HUES6 (cell line): ENCODE measurements around the gene HRH1.
"Not testable (repeated sequence)": the region's sequence is repeated elsewhere in the genome, so short reads cannot be mapped to it uniquely, and the experiment has no call there.

Source experiments
- H3K27ac ChIP-seq: 2 replicates; pipeline ENCODE4 v1.7.0; 2013; ENCODE audit warnings: low read depth, mild to moderate bottlenecking, low read length, inconsistent platforms
- H3K27me3 ChIP-seq: 2 replicates; pipeline ENCODE4 v1.6.1; 2013; ENCODE audit warnings: low read length; ENCODE audit not compliant: control insufficient read depth, insufficient read depth
- H3K36me3 ChIP-seq: 2 replicates; pipeline ENCODE4 v1.6.1; 2013; ENCODE audit warnings: low read length; ENCODE audit not compliant: control insufficient read depth, insufficient read depth
- H3K4me1 ChIP-seq: 2 replicates; pipeline ENCODE4 v1.6.1; 2013; ENCODE audit warnings: low read length; ENCODE audit not compliant: control insufficient read depth, insufficient read depth
- H3K4me3 ChIP-seq: 2 replicates; pipeline ENCODE4 v1.5.1; 2013; ENCODE audit warnings: low read depth, low read length
- H3K9ac ChIP-seq: one replicate; pipeline ENCODE4 v1.6.1; 2013; ENCODE audit warnings: mild to moderate bottlenecking, low read length
- H3K9me3 ChIP-seq: 2 replicates; pipeline ENCODE4 v1.6.1; 2013; ENCODE audit warnings: low read depth, low read length; ENCODE audit not compliant: control insufficient read depth, insufficient read depth

Gene HRH1

DNA sequence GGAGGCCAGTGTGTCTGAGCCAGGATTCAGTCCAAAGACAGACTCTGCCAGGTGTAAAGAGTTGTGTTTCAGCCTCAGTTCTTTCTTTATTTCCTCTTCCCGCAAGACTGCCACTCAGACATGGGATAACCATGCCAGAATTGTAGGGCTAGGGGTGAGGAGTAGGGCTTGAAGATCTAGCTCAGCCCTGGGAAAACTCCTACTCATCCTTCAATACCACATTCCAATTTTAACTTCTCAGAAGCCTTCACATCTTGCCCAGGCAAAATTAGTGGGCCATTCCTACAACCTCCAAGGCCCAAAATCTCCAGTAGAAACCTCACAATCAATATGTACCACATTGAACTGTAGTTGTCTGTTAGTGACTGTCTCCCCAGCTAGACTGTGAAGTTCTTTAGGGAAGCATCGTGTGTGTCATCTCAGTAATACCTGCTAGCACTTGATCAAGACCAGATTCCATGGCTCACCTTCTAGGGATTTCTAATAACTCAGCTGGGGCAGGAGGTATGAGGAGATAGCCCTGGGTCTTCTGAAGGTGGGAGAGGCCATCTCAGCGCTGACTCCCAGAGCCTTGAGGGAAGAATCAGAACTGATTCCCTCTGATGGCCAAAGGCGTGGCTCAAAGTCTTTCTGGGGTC, 19.7 kb downstream of the HRH1 start:
- H3K4me3 ChIP-seq = no peak overlapping the region

DNA sequence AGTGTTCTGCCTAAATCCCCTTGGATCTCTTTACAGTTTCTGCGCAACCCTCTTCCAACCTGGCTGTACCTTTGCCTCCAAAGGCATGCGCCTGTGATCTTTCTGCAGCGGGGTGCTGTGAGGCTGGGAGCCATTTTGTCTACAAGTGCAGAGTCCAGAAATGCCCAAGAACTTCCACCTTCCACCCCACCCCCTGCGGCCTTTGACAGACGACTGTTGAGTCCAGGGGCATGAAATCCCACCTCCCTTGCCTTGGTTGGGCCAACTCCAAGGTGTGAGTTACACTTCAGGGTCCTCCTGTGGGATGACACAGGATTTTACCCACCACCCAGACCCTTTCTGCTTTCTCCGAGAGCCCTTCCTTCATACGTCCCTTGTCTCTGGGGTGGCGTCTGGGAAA, 24.1 kb downstream of the HRH1 start:
- no peak overlapping the region for H3K27ac ChIP-seq
- no peak overlapping the region for H3K4me3 ChIP-seq
- no peaks in the 10 kb centered on the region for H3K27me3 ChIP-seq
- H3K36me3 ChIP-seq = no peaks in the 10 kb centered on the region
- no peak overlapping the region for H3K9ac ChIP-seq
- 0 out of 2 replicates have a peak, but pooled peaks cover 3% of the 10 kb centered on the region for H3K4me1 ChIP-seq
- no peaks in the 10 kb centered on the region for H3K9me3 ChIP-seq

More for the DNA sequence above, 19.7 kb downstream of the HRH1 start:
- Histone ChIP-seq H3K4me1 (0 out of 2 replicates have a peak, but pooled peaks cover 3% of the 10 kb centered on the region), H3K27ac (no peak overlapping the region), H3K9ac (no peak overlapping the region), H3K9me3 (no peaks in the 10 kb centered on the region), H3K27me3 (no peaks in the 10 kb centered on the region), H3K36me3 (no peaks in the 10 kb centered on the region)

DNA sequence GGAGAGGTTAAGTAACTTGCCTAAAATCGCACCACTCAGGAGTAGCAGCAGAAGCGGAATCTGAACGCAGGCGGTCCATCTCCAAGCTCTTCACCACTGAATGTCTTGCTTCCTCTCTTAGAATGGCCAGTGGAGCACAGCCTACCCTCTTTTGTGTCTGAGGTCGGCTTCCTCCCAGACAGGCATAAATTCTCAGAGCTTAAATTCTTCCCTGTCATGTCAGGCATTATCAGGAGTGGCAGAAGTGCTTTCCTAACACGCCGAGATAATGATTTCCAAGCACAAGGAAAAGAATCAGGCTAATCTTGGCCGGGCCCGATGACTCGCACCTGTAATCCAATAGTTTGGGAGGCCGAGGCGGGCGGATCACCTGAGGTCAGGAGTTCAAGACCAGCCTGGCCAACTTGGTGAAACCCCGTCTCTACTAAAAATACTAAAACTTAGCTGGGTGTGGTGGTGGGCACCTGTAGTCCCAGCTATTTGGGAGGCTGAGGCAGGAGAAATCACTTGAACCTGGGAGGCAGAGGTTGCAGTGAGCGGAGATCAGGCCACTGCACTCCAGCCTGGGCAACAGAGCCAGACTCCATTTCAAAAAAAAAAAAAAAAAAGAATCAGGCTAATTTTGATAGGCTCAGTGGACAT, 30.2 kb downstream of the HRH1 start:
- H3K27me3 ChIP-seq, H3K36me3 ChIP-seq, H3K4me3 ChIP-seq, H3K9ac ChIP-seq, H3K4me1 ChIP-seq, H3K9me3 ChIP-seq, H3K27ac ChIP-seq: not testable (repeated sequence)

DNA sequence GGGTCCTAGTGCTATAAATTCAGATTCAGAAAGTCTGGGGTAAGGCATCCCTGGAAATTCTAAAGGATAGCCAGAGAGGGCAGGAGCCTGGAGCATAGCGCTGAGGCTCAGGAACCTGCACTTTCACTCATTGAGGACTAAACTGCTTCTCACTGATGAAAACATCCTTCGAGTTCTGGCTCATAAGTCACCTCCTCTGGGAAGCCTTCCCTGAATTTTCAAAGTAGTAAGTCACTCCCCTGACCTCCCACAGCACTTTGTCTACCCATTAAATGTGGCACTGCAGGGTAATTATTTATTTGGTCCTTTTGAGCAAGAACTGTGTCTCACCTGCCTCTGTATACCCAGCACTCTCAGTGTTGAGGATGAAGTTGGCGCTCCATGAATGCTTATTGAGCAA, 30.9 kb downstream of the HRH1 start:
- Histone ChIP-seq H3K4me1 (no peaks in the 10 kb centered on the region), H3K27me3 (no peaks in the 10 kb centered on the region), H3K27ac (no peak overlapping the region), H3K4me3 (no peak overlapping the region), H3K36me3 (no peaks in the 10 kb centered on the region), H3K9ac (no peak overlapping the region), H3K9me3 (no peaks in the 10 kb centered on the region)

DNA sequence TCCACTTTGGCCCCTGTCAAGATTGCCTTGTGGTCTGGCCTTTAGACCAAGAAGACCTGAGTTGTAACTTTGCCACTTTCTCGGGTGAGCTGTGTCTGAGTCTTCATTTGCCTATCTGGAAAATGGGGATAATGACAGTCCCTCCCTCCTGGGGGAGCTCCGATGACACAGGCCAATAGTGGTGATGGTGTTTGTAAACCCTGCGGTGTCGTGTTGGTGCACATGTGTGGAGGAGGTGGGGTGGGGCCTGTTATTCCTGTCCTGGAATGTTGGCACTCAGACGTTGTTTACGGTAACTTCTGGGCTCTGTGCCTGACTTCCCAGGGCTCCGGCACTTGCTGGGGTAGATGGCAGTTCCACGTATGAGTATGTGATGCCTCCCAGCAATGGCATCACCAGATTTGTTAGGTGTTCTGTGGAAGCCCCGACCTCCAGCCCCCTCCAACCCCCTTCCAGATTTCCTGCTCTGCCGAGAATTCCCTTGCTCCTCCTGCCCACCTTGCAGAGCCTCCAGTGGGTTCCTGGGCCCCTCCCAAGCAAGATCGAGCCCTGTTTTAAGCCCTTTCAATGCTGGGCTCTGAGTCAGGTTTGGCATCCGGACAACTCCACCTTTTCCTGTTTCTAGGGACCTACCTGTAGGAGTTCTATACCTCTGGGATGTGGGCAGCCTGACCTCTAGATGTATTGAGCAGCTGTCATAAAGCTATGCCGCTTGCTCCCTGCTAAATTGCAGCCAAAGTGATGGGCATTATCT, 31.4 kb downstream of the HRH1 start:
- no peak overlapping the region for H3K27ac ChIP-seq
- no peaks in the 10 kb centered on the region for H3K9me3 ChIP-seq
- H3K9ac ChIP-seq = no peak overlapping the region
- H3K36me3 ChIP-seq = no peaks in the 10 kb centered on the region
- no peak overlapping the region for H3K4me3 ChIP-seq
- H3K4me1 ChIP-seq = no peaks in the 10 kb centered on the region
- H3K27me3 ChIP-seq = no peaks in the 10 kb centered on the region

DNA sequence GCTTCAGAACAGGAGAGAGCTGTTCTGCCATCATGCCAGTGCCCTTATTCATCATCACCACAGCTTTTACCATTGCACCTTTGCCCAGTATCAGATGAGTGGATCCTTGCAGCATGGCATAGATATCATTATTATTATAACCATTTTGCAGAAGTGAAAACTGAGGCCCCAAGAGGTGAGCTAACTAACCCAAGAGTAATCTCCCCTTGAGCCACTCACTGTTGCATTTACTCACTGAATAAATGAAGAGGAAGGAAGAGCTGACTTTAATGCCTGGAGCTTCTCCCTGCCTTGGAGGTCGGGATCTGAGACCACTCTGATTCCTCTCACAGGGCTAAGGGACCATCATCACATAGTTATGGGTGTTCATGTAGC, 32.0 kb downstream of the HRH1 start:
- Histone ChIP-seq H3K36me3 (no peaks in the 10 kb centered on the region), H3K4me3 (no peak overlapping the region), H3K9ac (no peak overlapping the region), H3K9me3 (no peaks in the 10 kb centered on the region), H3K27ac (no peak overlapping the region), H3K27me3 (no peaks in the 10 kb centered on the region), H3K4me1 (no peaks in the 10 kb centered on the region)

DNA sequence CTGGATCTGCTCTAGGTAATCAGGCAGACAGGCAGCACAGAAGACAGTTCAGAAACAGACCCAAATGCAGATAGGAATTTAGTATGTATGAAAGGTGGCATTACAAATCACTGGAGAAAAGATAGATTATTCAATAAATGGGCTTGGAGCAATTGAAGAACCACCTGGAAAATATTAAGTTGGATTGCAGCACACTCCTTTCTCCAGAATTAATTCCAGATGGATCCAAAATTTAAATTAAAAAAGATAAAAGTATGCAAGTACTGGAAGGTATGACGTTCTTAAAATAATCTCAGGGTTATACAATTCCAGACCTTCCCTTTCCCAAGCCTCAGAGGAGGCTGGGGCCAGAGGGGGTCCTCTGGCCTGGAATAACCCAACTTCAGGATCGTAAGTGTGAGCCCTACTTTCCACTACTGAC, 32.5 kb downstream of the HRH1 start:
- no peaks in the 10 kb centered on the region for H3K4me1 ChIP-seq
- no peaks in the 10 kb centered on the region for H3K36me3 ChIP-seq
- H3K9me3 ChIP-seq = no peaks in the 10 kb centered on the region
- no peak overlapping the region for H3K4me3 ChIP-seq
- no peaks in the 10 kb centered on the region for H3K27me3 ChIP-seq
- H3K27ac ChIP-seq = no peak overlapping the region
- H3K9ac ChIP-seq = no peak overlapping the region

DNA sequence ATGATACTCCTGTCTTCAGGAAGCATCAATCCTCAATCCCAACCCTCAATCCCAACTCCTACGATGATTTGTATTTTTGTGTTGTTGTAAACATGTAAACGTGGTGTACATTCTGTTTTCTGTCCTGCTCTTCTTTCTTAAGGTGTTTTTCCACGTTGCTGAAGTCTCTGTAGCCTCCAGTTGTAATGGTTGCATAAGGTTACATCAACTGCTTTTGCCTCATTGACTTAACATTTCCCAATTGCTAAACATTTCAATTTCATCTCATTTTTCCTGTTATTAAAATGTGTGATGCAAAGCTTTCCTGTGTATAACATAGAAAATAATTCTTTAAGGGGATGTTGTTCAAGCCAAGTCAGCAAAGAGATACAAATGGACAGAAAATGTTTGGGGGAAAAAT, 33.4 kb downstream of the HRH1 start:
- no peaks in the 10 kb centered on the region for H3K4me1 ChIP-seq
- H3K9me3 ChIP-seq = no peaks in the 10 kb centered on the region
- no peak overlapping the region for H3K4me3 ChIP-seq
- H3K36me3 ChIP-seq = no peaks in the 10 kb centered on the region
- H3K9ac ChIP-seq = no peak overlapping the region
- H3K27me3 ChIP-seq = no peaks in the 10 kb centered on the region
- no peak overlapping the region for H3K27ac ChIP-seq

DNA sequence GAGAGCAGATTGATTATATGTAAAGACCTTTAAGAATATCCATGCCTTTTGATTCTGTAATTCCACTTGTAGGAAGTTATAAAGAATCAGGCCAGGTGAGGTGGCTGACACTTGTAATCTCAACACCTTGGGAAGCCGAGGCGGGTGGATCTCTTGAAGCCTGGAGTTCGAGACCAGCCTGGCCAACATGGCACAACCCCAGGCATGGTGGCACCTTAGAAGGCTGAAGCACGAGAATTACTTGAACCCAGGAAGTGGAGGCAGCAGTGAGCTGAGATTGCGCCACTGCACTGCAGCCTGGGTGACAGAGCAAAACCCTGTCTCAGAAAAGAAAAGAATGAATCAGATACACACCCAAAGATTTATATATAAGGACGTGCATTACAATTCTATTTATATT, 33.9 kb downstream of the HRH1 start:
- H3K27ac ChIP-seq = no peak overlapping the region
- no peak overlapping the region for H3K4me3 ChIP-seq
- H3K36me3 ChIP-seq = no peaks in the 10 kb centered on the region
- H3K4me1 ChIP-seq = no peaks in the 10 kb centered on the region
- H3K9ac ChIP-seq = no peak overlapping the region
- no peaks in the 10 kb centered on the region for H3K27me3 ChIP-seq
- no peaks in the 10 kb centered on the region for H3K9me3 ChIP-seq

DNA sequence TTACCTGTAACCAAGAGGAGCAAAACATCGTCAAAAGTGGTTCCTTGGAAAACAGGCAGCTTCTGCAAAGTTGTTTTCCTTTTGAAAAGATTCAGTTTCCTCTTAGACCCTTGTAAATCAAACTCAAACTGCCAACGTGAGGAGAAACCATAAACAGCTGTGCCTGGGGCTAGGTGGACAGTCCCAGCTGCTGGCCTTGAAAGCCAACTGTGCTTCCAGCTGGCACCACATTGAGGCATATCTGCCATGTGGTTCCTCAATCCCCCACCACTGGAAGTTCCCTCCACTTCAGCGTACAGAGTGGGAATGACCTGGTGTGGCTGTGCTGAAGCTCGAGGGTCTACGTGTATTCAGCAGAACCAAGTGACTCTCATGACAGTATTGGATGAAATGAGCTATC, 40.9 kb downstream of the HRH1 start:
- Histone ChIP-seq H3K9me3 (no peaks in the 10 kb centered on the region), H3K27me3 (no peaks in the 10 kb centered on the region), H3K4me1 (peaks cover 17% of the 10 kb centered on the region), H3K36me3 (no peaks in the 10 kb centered on the region), H3K9ac (no peak overlapping the region), H3K27ac (no peak overlapping the region), H3K4me3 (no peak overlapping the region)

DNA sequence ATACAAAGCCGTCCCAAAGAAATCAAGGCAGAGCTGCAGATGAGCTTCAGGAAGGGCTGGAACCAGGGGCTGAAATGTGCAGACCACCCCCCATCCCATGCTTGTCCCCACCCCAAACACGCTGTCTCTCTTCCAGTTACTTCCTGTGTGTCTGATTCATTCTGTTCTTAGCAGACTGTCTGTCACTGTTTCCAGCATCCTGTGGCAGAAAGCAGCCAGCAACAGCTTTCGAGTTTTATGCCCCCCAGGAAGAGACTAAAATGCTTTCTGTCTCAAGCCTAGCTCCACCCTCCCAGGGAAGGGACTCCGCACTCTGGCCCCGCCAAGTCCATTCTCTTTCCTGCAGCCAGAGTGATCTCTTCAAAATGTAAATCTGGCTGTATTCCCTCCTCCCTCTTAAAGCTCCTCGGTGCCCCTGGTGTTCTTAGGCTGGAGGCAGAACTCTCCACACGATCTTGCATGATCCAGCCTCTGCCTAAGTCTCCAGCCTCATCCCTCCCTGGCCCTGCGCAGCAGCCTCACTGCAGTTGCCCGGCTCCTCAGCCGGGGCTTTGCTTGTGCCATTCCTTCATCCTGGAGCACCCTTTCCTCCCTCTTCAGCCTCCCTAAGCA, 41.5 kb downstream of the HRH1 start:
- Histone ChIP-seq H3K27ac (no peak overlapping the region), H3K4me3 (no peak overlapping the region), H3K4me1 (peaks cover 17% of the 10 kb centered on the region), H3K36me3 (no peaks in the 10 kb centered on the region), H3K9me3 (no peaks in the 10 kb centered on the region), H3K9ac (no peak overlapping the region), H3K27me3 (no peaks in the 10 kb centered on the region)
